Measurements from ENCODE around the gene TYW3.

- TF ChIP-seq CTCF (IDR thresholded peaks at IDR 0.05 in 4 of 5, conservative IDR thresholded peaks at IDR 0.05 in 1 of 5) (no peak), POLR2A (IDR thresholded peaks at IDR 0.05) (no peak)
Observed at GRCh38 chr1:74780594-74780993, 47.6 kb downstream of the TYW3 start.

All from gastrocnemius medialis (tissue), 4 donors.